Measurements from ENCODE around the gene SND1. TPM values are rescaled to one million over a fixed set of nuclear protein-coding genes. Genes with fewer than 3 reads are reported as not detected.

Gene SND1
- total and polyA plus RNA-seq, 2 donors (not counting 1 experiment from before 2014, with no cell fraction given), result 44.4 to 165 TPM

- H3K9ac ChIP-seq (ENCODE audit: low read length), result no peak overlapping the region
- H3K4me1 Mint-ChIP-seq, result peaks cover 51% of the 10 kb centered on the region
- H3K36me3 ChIP-seq (replicated peaks in 1 of 2; ENCODE audit: control extremely low read depth in 1 of 2, control insufficient read depth in 1 of 2, extremely low read depth in 1 of 2, insufficient read depth in 2 of 2, low read length in 1 of 2), result peaks cover 0 to 10% of the 10 kb centered on the region in 2 experiments
- no peaks in the 10 kb centered on the region for H3K27me3 ChIP-seq (replicated peaks in 1 of 4; ENCODE audit: control extremely low read depth in 1 of 4, control insufficient read depth in 3 of 4, insufficient read depth in 4 of 4, low read length in 3 of 4)
- H3K9me3 Mint-ChIP-seq (ENCODE audit: insufficient read depth), result no peaks in the 10 kb centered on the region
- peaks cover 22 to 34% of the 10 kb centered on the region in 2 donors for H3K4me1 ChIP-seq (ENCODE audit: control insufficient read depth in 2 of 2, insufficient read depth in 2 of 2, low read length in 2 of 2)
- H3K4me2 ChIP-seq (replicated peaks; ENCODE audit: low read depth, low read length, poor library complexity, severe bottlenecking), result no peak overlapping the region
- ATAC-seq (ENCODE audit: low read depth) (no peak), DNase-seq (no peak)
- no peak overlapping the region for H2AFZ ChIP-seq (ENCODE audit: insufficient read depth, low read depth, low read length, poor library complexity, severe bottlenecking)
- no peak overlapping the region for H3K4me3 Mint-ChIP-seq
- no peak overlapping the region for H3K4me3 ChIP-seq (ENCODE audit: control extremely low read depth in 1 of 5, extremely low read depth in 1 of 5, insufficient read depth in 1 of 5, low read depth in 2 of 5, low read length in 4 of 5)
- intact Hi-C loops (cut with micrococcal nuclease), result no loop called here
- ChIA-PET CTCF (interaction anchor here (0.8 to 1.2 kb wide), 2 partner anchors 8 to 43 kb away, joined by 3 to 4 read pairs; no protein-coding TSS in a partner anchor), POLR2A (no interaction called here)
- TF ChIP-seq CTCF (IDR thresholded peaks at IDR 0.05) (no peak), EZH2 (IDR thresholded peaks at IDR 0.05; ENCODE audit: borderline replicate concordance, insufficient read depth, low read depth, low read length, poor library complexity, severe bottlenecking) (no peak)
- H4K20me1 ChIP-seq (ENCODE audit: control insufficient read depth, insufficient read depth, low read length, poor library complexity, severe bottlenecking), result no peaks in the 10 kb centered on the region
- no peak overlapping the region for H3K27ac ChIP-seq (ENCODE audit: low read length in 2 of 2)
- no peaks in the 10 kb centered on the region for H3K9me3 ChIP-seq (ENCODE audit: control extremely low read depth in 1 of 3, control insufficient read depth in 2 of 3, insufficient read depth in 1 of 3, low read length in 2 of 3)
- H3K79me2 ChIP-seq (ENCODE audit: control insufficient read depth, insufficient read depth, low read length), result peaks cover 8% of the 10 kb centered on the region
- H3K27me3 Mint-ChIP-seq, result no peaks in the 10 kb centered on the region
- no peak overlapping the region for H3K27ac Mint-ChIP-seq
Measured at GRCh38 chr7:127905021-127905420, 253.0 kb downstream of the SND1 start.

- no peaks in the 10 kb centered on the region for H4K20me1 ChIP-seq (ENCODE audit: control insufficient read depth, insufficient read depth, low read length, poor library complexity, severe bottlenecking)
- Mint-ChIP-seq H3K27me3 (no peaks in the 10 kb centered on the region), H3K4me3 (no peak overlapping the region), H3K27ac (no peak overlapping the region), H3K9me3 (ENCODE audit: insufficient read depth) (no peaks in the 10 kb centered on the region), H3K4me1 (peaks cover 48% of the 10 kb centered on the region)
- H3K4me2 ChIP-seq (replicated peaks; ENCODE audit: low read depth, low read length, poor library complexity, severe bottlenecking), result no peak overlapping the region
- H3K79me2 ChIP-seq (ENCODE audit: control insufficient read depth, insufficient read depth, low read length), result peaks cover 8% of the 10 kb centered on the region
- H3K27me3 ChIP-seq (replicated peaks in 1 of 4; ENCODE audit: control extremely low read depth in 1 of 4, control insufficient read depth in 3 of 4, insufficient read depth in 4 of 4, low read length in 3 of 4), result no peaks in the 10 kb centered on the region
- no peak overlapping the region for H2AFZ ChIP-seq (ENCODE audit: insufficient read depth, low read depth, low read length, poor library complexity, severe bottlenecking)
- TF ChIP-seq CTCF (IDR thresholded peaks at IDR 0.05) (no peak), EZH2 (IDR thresholded peaks at IDR 0.05; ENCODE audit: borderline replicate concordance, insufficient read depth, low read depth, low read length, poor library complexity, severe bottlenecking) (no peak)
- ATAC-seq (ENCODE audit: low read depth) (no peak), DNase-seq (no peak)
- H3K9me3 ChIP-seq (ENCODE audit: control extremely low read depth in 1 of 3, control insufficient read depth in 2 of 3, insufficient read depth in 1 of 3, low read length in 2 of 3), result no peaks in the 10 kb centered on the region
- no CpG with 5 or more reads among the region's 2 CpGs for WGBS (ENCODE audit: insufficient coverage)
- peaks cover 21 to 30% of the 10 kb centered on the region in 2 donors for H3K4me1 ChIP-seq (ENCODE audit: control insufficient read depth in 2 of 2, insufficient read depth in 2 of 2, low read length in 2 of 2)
- ChIA-PET CTCF (interaction anchor here (0.8 to 1.2 kb wide), 2 partner anchors 8 to 43 kb away, joined by 3 to 4 read pairs; no protein-coding TSS in a partner anchor), POLR2A (no interaction called here)
- no peak overlapping the region for H3K9ac ChIP-seq (ENCODE audit: low read length)
- intact Hi-C loops (cut with micrococcal nuclease), result no loop called here
- H3K4me3 ChIP-seq (ENCODE audit: control extremely low read depth in 1 of 5, extremely low read depth in 1 of 5, insufficient read depth in 1 of 5, low read depth in 2 of 5, low read length in 4 of 5), result no peak overlapping the region
- no peak overlapping the region for H3K27ac ChIP-seq (ENCODE audit: low read length in 2 of 2)
- H3K36me3 ChIP-seq (replicated peaks in 1 of 2; ENCODE audit: control extremely low read depth in 1 of 2, control insufficient read depth in 1 of 2, extremely low read depth in 1 of 2, insufficient read depth in 2 of 2, low read length in 1 of 2), result peaks cover 0 to 14% of the 10 kb centered on the region in 2 experiments
Measured at GRCh38 chr7:127905491-127906330, 253.7 kb downstream of the SND1 start.

Data from B cell (primary cell).